ENCODE measurements around the gene MARK1. TPM values are rescaled to one million over a fixed set of nuclear protein-coding genes. Genes with fewer than 3 reads are reported as not detected.

Gene MARK1
- total and polyA plus RNA-seq, 7 donors, result 0.60 to 15.0 (median 9.3) TPM

DNA sequence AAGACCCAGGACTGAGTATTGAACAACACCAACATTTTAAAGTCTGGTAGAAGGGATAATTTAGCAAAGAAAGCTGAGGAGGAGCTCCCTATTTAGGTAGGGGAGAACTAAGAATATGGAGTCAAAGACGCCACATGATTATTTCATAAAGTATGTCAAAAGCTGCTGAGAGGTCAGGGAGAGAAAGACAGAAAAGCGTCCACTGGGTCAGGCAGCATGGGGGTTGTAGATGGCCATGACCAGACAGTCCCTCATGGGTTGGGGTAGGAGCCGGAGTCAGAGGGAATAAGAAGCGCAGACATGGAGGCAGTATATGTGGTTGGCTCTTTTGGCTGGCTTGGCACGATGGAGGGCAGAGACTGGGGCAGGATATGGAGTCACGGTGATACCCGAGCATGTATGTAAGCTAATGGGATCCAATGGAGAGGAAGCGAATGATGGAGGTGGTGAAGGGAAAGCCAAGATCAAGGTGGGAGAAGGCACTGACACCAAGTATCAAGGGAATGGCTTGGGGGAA is 167.0 kb downstream of the MARK1 start:
- 97% methylated on average over 8 of the region's 8 CpGs for WGBS, 2 donors
- Histone ChIP-seq H3K27me3 (no peaks in the 10 kb centered on the region), H3K27ac (no peak overlapping the region), H3K9me3 (no peaks in the 10 kb centered on the region), H3K4me1 (peaks cover 0 to 13% (median 10%) of the 10 kb centered on the region in 4 donors), H3K36me3 (no peaks in the 10 kb centered on the region), H3K4me3 (no peak overlapping the region)
- intact Hi-C loops (cut with DNase I), result no loop called here
- TF ChIP-seq POLR2AphosphoS5 (IDR thresholded peaks at IDR 0.05), result no peak
- no peak for TF ChIP-seq EP300 (IDR thresholded peaks at IDR 0.05)
- TF ChIP-seq, protein P1, sequence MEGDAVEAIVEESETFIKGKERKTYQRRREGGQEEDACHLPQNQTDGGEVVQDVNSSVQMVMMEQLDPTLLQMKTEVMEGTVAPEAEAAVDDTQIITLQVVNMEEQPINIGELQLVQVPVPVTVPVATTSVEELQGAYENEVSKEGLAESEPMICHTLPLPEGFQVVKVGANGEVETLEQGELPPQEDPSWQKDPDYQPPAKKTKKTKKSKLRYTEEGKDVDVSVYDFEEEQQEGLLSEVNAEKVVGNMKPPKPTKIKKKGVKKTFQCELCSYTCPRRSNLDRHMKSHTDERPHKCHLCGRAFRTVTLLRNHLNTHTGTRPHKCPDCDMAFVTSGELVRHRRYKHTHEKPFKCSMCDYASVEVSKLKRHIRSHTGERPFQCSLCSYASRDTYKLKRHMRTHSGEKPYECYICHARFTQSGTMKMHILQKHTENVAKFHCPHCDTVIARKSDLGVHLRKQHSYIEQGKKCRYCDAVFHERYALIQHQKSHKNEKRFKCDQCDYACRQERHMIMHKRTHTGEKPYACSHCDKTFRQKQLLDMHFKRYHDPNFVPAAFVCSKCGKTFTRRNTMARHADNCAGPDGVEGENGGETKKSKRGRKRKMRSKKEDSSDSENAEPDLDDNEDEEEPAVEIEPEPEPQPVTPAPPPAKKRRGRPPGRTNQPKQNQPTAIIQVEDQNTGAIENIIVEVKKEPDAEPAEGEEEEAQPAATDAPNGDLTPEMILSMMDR (IDR thresholded peaks at IDR 0.05), result no peak
- TF ChIP-seq POLR2A (IDR thresholded peaks at IDR 0.05), result no peak
- no peak for DNase-seq

DNA sequence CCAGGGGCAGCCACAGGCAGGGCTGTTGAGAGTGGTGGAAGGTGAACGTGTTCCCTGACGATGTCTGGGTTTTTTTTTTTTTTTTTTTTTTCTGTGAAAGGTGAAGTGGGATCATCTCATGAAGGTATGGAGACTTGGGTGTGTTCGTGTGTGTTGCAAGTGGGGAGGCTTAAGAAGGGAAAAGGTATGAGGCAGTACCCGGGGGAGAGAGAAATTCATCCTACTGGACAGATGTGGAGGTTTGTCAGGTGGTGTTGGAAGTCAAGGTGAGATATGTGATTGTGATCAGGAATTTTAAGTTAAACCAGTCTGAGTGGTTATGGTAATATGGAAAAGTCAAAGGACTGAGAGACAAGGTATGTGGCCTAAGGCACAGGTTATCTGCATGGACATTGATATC is 167.5 kb downstream of the MARK1 start:
- Histone ChIP-seq H3K4me1 (peaks cover 0 to 14% (median 10%) of the 10 kb centered on the region in 4 donors), H3K4me3 (no peak overlapping the region), H3K27me3 (no peaks in the 10 kb centered on the region), H3K36me3 (no peaks in the 10 kb centered on the region), H3K27ac (no peak overlapping the region), H3K9me3 (no peaks in the 10 kb centered on the region)
- TF ChIP-seq POLR2A (IDR thresholded peaks at IDR 0.05) (no peak), EP300 (IDR thresholded peaks at IDR 0.05) (no peak), POLR2AphosphoS5 (IDR thresholded peaks at IDR 0.05) (no peak)
- TF ChIP-seq, protein P1 (IDR thresholded peaks at IDR 0.05), result no peak
- intact Hi-C loops (cut with DNase I), result no loop called here
- no peak for DNase-seq
- WGBS, 2 donors, result 93 to 95% methylated on average over 4 of the region's 4 CpGs

DNA sequence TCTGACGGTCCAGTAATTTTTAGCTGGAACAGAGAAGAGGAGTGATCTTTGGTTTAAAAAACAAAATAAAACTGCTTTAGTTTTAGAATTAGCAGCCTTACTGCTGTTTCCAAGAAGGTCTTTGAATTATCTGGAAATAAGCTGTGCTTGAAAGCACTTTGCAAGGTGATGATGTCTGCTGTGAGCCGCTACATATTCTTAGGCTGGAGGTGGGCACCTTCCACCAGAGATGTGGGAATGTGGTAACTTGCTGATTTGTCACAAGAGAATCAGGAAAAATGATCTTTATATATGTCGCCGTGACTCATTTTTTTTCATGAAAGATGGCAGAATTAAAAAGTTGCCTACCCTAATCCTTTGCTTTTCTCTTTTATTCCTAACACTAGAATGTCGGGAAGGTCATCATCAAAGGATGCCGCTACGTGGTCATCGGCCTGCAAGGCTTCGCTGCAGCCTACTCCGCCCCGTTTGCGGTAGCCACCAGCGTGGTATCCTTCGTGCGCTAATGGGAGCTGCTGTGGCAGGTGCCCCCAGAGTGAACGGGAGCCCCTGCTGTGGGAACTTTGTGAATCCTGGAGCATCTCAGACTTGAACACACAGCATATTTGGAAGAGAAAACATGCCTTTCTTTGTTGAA is 168.4 kb downstream of the MARK1 start:
- WGBS, 2 donors, result 95 to 97% methylated on average over 16 of the region's 16 CpGs
- no peaks in the 10 kb centered on the region for H3K27me3 ChIP-seq
- intact Hi-C loops (cut with DNase I), result no loop called here

DNA sequence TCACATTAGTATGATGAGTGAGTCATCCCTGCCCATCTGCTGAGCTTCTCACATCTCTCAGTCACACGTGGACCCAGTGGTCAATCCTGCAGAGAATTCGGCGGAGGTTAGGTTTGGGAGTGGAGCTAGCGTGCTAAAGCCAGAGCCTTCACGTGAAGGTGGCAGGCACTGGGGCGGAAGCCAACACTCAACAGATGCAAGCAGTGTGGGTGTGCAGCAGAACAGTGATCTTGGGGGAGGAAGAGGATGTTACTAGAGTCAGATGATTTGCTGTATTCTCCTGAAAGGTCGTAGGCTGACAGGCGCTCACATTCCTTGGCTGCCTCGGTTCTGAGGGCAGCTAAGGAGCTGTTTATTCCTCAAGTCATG is 168.9 kb downstream of the MARK1 start:
- Histone ChIP-seq H3K4me1 (peaks cover 0 to 13% (median 5%) of the 10 kb centered on the region in 4 donors), H3K9me3 (no peaks in the 10 kb centered on the region), H3K27me3 (no peaks in the 10 kb centered on the region), H3K27ac (no peak overlapping the region), H3K4me3 (no peak overlapping the region), H3K36me3 (no peaks in the 10 kb centered on the region)
- TF ChIP-seq EP300 (IDR thresholded peaks at IDR 0.05), result no peak
- no peak for TF ChIP-seq POLR2A (IDR thresholded peaks at IDR 0.05)
- TF ChIP-seq, protein P1 (IDR thresholded peaks at IDR 0.05), result no peak
- TF ChIP-seq POLR2AphosphoS5 (IDR thresholded peaks at IDR 0.05), result no peak
- DNase-seq, result no peak
- intact Hi-C loops (cut with DNase I), result no loop called here
- 80 to 90% methylated on average over 9 of the region's 9 CpGs for WGBS, 2 donors

More for the DNA sequence above, 168.4 kb downstream of the MARK1 start:
- H3K4me3 ChIP-seq, result no peak overlapping the region
- no peak overlapping the region for H3K27ac ChIP-seq
- no peak for DNase-seq
- peaks cover 0 to 13% (median 5%) of the 10 kb centered on the region in 4 donors for H3K4me1 ChIP-seq
- H3K36me3 ChIP-seq, result no peaks in the 10 kb centered on the region
- TF ChIP-seq EP300 (IDR thresholded peaks at IDR 0.05) (no peak), POLR2A (IDR thresholded peaks at IDR 0.05) (no peak), POLR2AphosphoS5 (IDR thresholded peaks at IDR 0.05) (no peak)
- TF ChIP-seq, protein P1 (IDR thresholded peaks at IDR 0.05), result no peak
- no peaks in the 10 kb centered on the region for H3K9me3 ChIP-seq

Data from sigmoid colon (tissue), 7 donors.